HG02642 (cell line): ENCODE measurements around the gene SH3TC1.

Source experiments
- ATAC-seq: cut with Tn5 transposase; IDR thresholded peaks from one replicate; pipeline ENCODE4 v1.9.1; 2021; ENCODE audit warnings: mild to moderate bottlenecking; ENCODE audit not compliant: unreplicated experiment, poor library complexity

The SH3TC1 gene

GRCh38 chr4:8282134-8282641 is 83.1 kb downstream of the SH3TC1 start:
- ATAC-seq = no peak

- ATAC-seq = no peak
Measured at GRCh38 chr4:8282742-8283141, 83.7 kb downstream of the SH3TC1 start.

GRCh38 chr4:8283161-8283560 is 84.1 kb downstream of the SH3TC1 start:
- no peak for ATAC-seq

- ATAC-seq = no peak
Measured at GRCh38 chr4:8283631-8284121, 84.6 kb downstream of the SH3TC1 start.

GRCh38 chr4:8284391-8284790 is 85.3 kb downstream of the SH3TC1 start:
- no peak for ATAC-seq

GRCh38 chr4:8285143-8285975 is 86.3 kb downstream of the SH3TC1 start:
- ATAC-seq = no peak

GRCh38 chr4:8285976-8286718 is 87.1 kb downstream of the SH3TC1 start:
- no peak for ATAC-seq

- ATAC-seq = no peak
Measured at GRCh38 chr4:8286719-8287342, 87.7 kb downstream of the SH3TC1 start.

GRCh38 chr4:8287343-8288280 is 88.5 kb downstream of the SH3TC1 start:
- ATAC-seq = no peak

GRCh38 chr4:8289151-8289750 is 90.2 kb downstream of the SH3TC1 start:
- ATAC-seq = no peak

- ATAC-seq = no peak
Measured at GRCh38 chr4:8289956-8290700, 91.0 kb downstream of the SH3TC1 start.

- no peak for ATAC-seq
Measured at GRCh38 chr4:8290701-8290970, 91.5 kb downstream of the SH3TC1 start.
